OCI-LY7 (cell line): Measurements from ENCODE around the gene CYB5R3. TPM values are rescaled to one million over a fixed set of nuclear protein-coding genes. Genes with fewer than 3 reads are reported as not detected.
"Not testable (repeated sequence)": the region's sequence is repeated elsewhere in the genome, so short reads cannot be mapped to it uniquely, and the experiment has no call there.

ENCODE experiments used
- BruUV-seq: library from RNA; stranded (reverse); fragments of 400-500 nt; replicated peaks from 2 replicates; lab custom pipeline; 2021; lab: Mats Ljungman, UMichigan
- CTCF ChIA-PET: fragments of 300-600 bp; sonication (Branson Sonifier 250); formaldehyde crosslinking; loops from one replicate; lab custom pipeline; 2022; ENCODE audit warnings: antibody characterized with exemption; ENCODE audit not compliant: unreplicated experiment; lab: Charles Lee
- POLR2A ChIA-PET: fragments of 300-600 bp; sonication (Branson Sonifier 250); formaldehyde crosslinking; loops from one replicate; lab custom pipeline; 2022; ENCODE audit warnings: antibody characterized with exemption; lab: Charles Lee
- DNase-seq: peaks from one replicate; pipeline ENCODE4 v3.0.0-alpha.2; 2015; ENCODE audit warnings: low spot score
- H2AFZ ChIP-seq: fragments of 200-600 bp; sonication (generic), shearing (Covaris generic); 2 replicates; pipeline ENCODE4 v1.6.1; 2014; ENCODE audit warnings: mild to moderate bottlenecking, antibody characterized with exemption, low read length, moderate library complexity
- H3K27ac ChIP-seq: fragments of 200-600 bp; sonication (generic); 2 replicates; pipeline ENCODE4 v1.5.1; 2014; ENCODE audit warnings: mixed run types, low read depth, mild to moderate bottlenecking, moderate library complexity, low read length, inconsistent platforms; ENCODE audit not compliant: poor library complexity, severe bottlenecking
- H3K36me3 ChIP-seq: fragments of 200-600 bp; sonication (generic); 2 replicates; pipeline ENCODE4 v1.6.1; 2014; ENCODE audit warnings: mild to moderate bottlenecking, antibody characterized with exemption, low read length, moderate library complexity, mixed read lengths; ENCODE audit not compliant: insufficient read depth
- H3K4me1 ChIP-seq: fragments of 200-600 bp; sonication (generic); 2 replicates; pipeline ENCODE4 v1.5.1; 2014; ENCODE audit warnings: mild to moderate bottlenecking, low read length; ENCODE audit not compliant: insufficient read depth, poor library complexity, severe bottlenecking
- H3K4me2 ChIP-seq: fragments of 200-600 bp; sonication (generic); 2 replicates; pipeline ENCODE4 v1.6.1; 2014; ENCODE audit warnings: mild to moderate bottlenecking, low read length
- H3K4me3 ChIP-seq: fragments of 200-600 bp; sonication (generic); 2 replicates; pipeline ENCODE4 v1.5.1; 2014; ENCODE audit warnings: mild to moderate bottlenecking, low read depth, low read length; ENCODE audit not compliant: poor library complexity, severe bottlenecking
- H3K79me2 ChIP-seq: fragments of 200-600 bp; sonication (generic); 2 replicates; pipeline ENCODE4 v1.6.1; 2016; ENCODE audit warnings: low read depth, mild to moderate bottlenecking, low read length, moderate library complexity, mixed read lengths; ENCODE audit not compliant: insufficient read depth
- H3K9me2 ChIP-seq: fragments of 200-600 bp; sonication (generic); 2 replicates; pipeline ENCODE4 v1.6.1; 2016; ENCODE audit warnings: mild to moderate bottlenecking, low read length, mixed read lengths; ENCODE audit not compliant: insufficient read depth
- H3K9me3 ChIP-seq: fragments of 200-600 bp; sonication (generic); 2 replicates; pipeline ENCODE4 v1.6.1; 2014; ENCODE audit warnings: mild to moderate bottlenecking, mixed run types, low read length, mixed read lengths
- H4K20me1 ChIP-seq: fragments of 200-600 bp; sonication (generic); 2 replicates; pipeline ENCODE4 v1.6.1; 2014; ENCODE audit warnings: mild to moderate bottlenecking, antibody characterized with exemption, low read length, moderate library complexity, mixed read lengths; ENCODE audit not compliant: insufficient read depth
- intact Hi-C: fragments of 100-400 bp; cut with micrococcal nuclease; formaldehyde crosslinking; loops from one replicate; pipeline ENCODE4 v1.10.0; 2022; ENCODE audit not compliant: unreplicated experiment
- small RNA-seq: library from RNA; depleted of rRNA; stranded (forward); fragments of <200 nt; gene quantifications from one replicate; pipeline ENCODE3, GENCODE V24; 2014
- total RNA-seq, 2 experiments: library from RNA; depleted of rRNA in 1 of 2; stranded (reverse); fragments of >200 nt in 1 of 2; shearing (Covaris generic) in 1 of 2; gene quantifications; 2 replicates each; pipeline ENCODE4 v1.2.3, GENCODE V29; 2014 to 2022

CYB5R3 gene
- total RNA-seq, 2 experiments from 2014 or later = 38.0 to 68.9 TPM

DNA sequence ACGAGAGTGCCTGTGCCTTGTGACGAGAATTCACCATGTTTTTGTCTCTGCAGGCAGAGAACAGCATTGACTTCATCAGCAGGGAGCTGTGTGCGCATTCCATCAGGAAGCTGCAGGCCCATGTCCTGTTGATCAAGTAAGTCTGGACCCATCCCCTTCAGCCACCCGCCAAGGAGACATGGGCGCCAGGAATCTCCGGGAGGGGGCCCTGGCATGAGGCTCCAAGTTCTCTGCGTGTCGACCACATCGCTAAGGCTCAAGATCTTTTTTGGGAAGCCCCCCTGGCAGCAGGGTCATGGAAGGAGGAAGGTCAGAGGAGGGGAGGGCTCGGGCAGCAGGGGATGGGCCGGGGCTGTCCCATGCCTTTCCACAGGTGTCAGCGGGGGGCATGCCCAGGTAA is 78.1 kb downstream of the CYB5R3 start:
- intact Hi-C loops, H3K4me2 ChIP-seq, CTCF ChIA-PET, H3K79me2 ChIP-seq, H3K9me3 ChIP-seq, DNase-seq, H2AFZ ChIP-seq, H3K9me2 ChIP-seq, H3K4me1 ChIP-seq, H4K20me1 ChIP-seq, H3K4me3 ChIP-seq, BruUV-seq, H3K27ac ChIP-seq: not testable (repeated sequence)
- POLR2A ChIA-PET = interaction anchor here (0.6 kb wide), 1 partner anchor 26 kb away, joined by 4 read pairs; no protein-coding TSS in a partner anchor
- H3K36me3 ChIP-seq = peaks cover 75% of the 10 kb centered on the region

DNA sequence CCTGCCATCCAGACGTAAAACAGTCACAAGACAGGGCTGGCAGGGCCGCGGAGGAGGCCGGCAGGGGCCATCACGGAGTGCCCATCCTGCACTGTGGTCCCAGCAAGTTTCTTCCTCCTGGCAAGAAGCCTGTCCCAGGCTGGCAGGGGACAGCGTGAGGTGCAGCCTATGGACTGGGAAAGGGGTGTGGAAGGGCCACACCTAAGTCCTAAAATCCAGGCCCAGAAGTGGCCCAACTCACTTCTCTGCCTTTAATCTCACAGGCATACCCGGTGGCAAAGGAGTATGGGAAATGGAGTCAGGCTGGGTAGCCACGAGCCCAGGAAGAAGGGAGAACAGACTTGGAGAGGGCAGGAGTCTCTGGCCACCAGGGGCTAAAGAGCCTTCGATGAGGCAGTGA is 78.6 kb downstream of the CYB5R3 start:
- CTCF ChIA-PET, H3K9me2 ChIP-seq, H3K4me3 ChIP-seq, H3K79me2 ChIP-seq, intact Hi-C loops, DNase-seq, H3K4me1 ChIP-seq, H2AFZ ChIP-seq, H3K27ac ChIP-seq, H4K20me1 ChIP-seq, H3K9me3 ChIP-seq, POLR2A ChIA-PET, BruUV-seq, H3K4me2 ChIP-seq: not testable (repeated sequence)
- peaks cover 77% of the 10 kb centered on the region for H3K36me3 ChIP-seq

DNA sequence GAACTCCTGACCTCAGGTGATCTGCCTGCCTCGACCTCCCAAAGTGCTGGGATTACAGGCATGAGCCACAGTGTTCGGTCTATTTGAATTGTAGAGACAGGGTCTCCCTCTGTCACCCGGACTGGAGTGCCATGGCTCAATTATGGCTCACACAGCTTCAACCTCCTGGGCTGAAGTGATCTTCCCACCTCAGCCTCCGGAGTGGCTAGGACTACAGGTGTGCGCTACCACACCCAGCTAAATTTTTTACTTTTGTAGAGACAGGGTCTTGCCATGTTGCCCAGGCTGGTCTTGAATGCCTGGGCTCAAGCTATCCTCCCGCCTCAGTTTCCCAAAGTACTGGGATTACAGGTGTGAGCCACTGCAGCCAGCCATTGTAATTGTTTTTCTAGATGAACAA is 81.2 kb downstream of the CYB5R3 start:
- POLR2A ChIA-PET = interaction anchor here (1.1 kb wide), 1 partner anchor 14 kb away, joined by 3 read pairs; no protein-coding TSS in a partner anchor
- H3K9me2 ChIP-seq, H3K4me3 ChIP-seq, intact Hi-C loops, H3K4me2 ChIP-seq, H3K27ac ChIP-seq, H3K79me2 ChIP-seq, BruUV-seq, H3K9me3 ChIP-seq, H2AFZ ChIP-seq, DNase-seq, CTCF ChIA-PET, H3K4me1 ChIP-seq, H4K20me1 ChIP-seq: not testable (repeated sequence)
- H3K36me3 ChIP-seq = peaks cover 82% of the 10 kb centered on the region

Small RNA genes lying within 50 kb of the gene (small RNA-seq; reads per million reads assigned to genes)
- not detected for gene RNU6-513P

Other genes starting within 250 kb of the CYB5R3 start
- 0.03 and 0.16 TPM in 2 replicates for gene NFAM1, start 217.0 kb downstream of the CYB5R3 start, total RNA-seq (2014; rRNA removed; shearing (Covaris generic))
- gene NFAM1, start 217.0 kb downstream of the CYB5R3 start, total RNA-seq (2022) = 0.88 and 1.1 TPM in 2 replicates
- 125 and 137 TPM in 2 replicates for gene RRP7A, start 129.6 kb downstream of the CYB5R3 start, total RNA-seq (2014; rRNA removed; shearing (Covaris generic))
- 149 and 172 TPM in 2 replicates for gene RRP7A, start 129.6 kb downstream of the CYB5R3 start, total RNA-seq (2022)
- 93.9 and 98.0 TPM in 2 replicates for gene SERHL2, start 95.4 kb downstream of the CYB5R3 start, total RNA-seq (2014; rRNA removed; shearing (Covaris generic))
- gene SERHL2, start 95.4 kb downstream of the CYB5R3 start, total RNA-seq (2022) = 36.4 and 39.5 TPM in 2 replicates
- 52.7 and 70.7 TPM in 2 replicates for gene POLDIP3, start 34.5 kb downstream of the CYB5R3 start, total RNA-seq (2014; rRNA removed; shearing (Covaris generic))
- gene POLDIP3, start 34.5 kb downstream of the CYB5R3 start, total RNA-seq (2022) = 73.5 and 74.1 TPM in 2 replicates
- gene ATP5MGL, start 8.8 kb downstream of the CYB5R3 start, total RNA-seq (2014; rRNA removed; shearing (Covaris generic)) = 0.92 and 0.93 TPM in 2 replicates
- gene ATP5MGL, start 8.8 kb downstream of the CYB5R3 start, total RNA-seq (2022) = 1.1 and 1.8 TPM in 2 replicates
- 48.9 and 61.5 TPM in 2 replicates for gene A4GALT, start 71.5 kb upstream of the CYB5R3 start, total RNA-seq (2014; rRNA removed; shearing (Covaris generic))
- gene A4GALT, start 71.5 kb upstream of the CYB5R3 start, total RNA-seq (2022) = 40.5 and 56.0 TPM in 2 replicates
- 24.2 and 29.9 TPM in 2 replicates for gene ARFGAP3, start 207.9 kb upstream of the CYB5R3 start, total RNA-seq (2014; rRNA removed; shearing (Covaris generic))
- 47.0 and 49.0 TPM in 2 replicates for gene ARFGAP3, start 207.9 kb upstream of the CYB5R3 start, total RNA-seq (2022)